Colon (tissue), 2 donors: Measurements from ENCODE around the gene NIPBL.
"Not testable (repeated sequence)": the region's sequence is repeated elsewhere in the genome, so short reads cannot be mapped to it uniquely, and the experiment has no call there.

Experiments
- FAIRE-seq: peaks from 2 replicates; lab custom pipeline; 2012; peaks lifted over from hg19 to GRCh38; lab: Jason Lieb, UNC
- donor health status: control.
- donor health status: control.

The NIPBL gene

GRCh38 chr5:37093795-37094194 is 217.2 kb downstream of the NIPBL start:
- not testable (repeated sequence) for FAIRE-seq

- not testable (repeated sequence) for FAIRE-seq
These were observed 222.7 kb downstream of the NIPBL start for GRCh38 chr5:37099267-37099666.

- no peak for FAIRE-seq
These were observed 226.7 kb downstream of the NIPBL start for GRCh38 chr5:37103302-37103701.

- FAIRE-seq, result no peak
These were observed 232.8 kb downstream of the NIPBL start for GRCh38 chr5:37109338-37109737.

- FAIRE-seq, result no peak
These were observed 233.6 kb downstream of the NIPBL start for GRCh38 chr5:37110135-37110534.

GRCh38 chr5:37111426-37112382 is 235.1 kb downstream of the NIPBL start:
- FAIRE-seq, result no peak

GRCh38 chr5:37112383-37112991 is 235.9 kb downstream of the NIPBL start:
- no peak for FAIRE-seq
